8988T (cell line): ENCODE data around the gene MCCD1.

Source experiments
- DNase-seq: peaks from one replicate; pipeline ENCODE4 v3.0.0; 2011

The MCCD1 gene

GRCh38 chr6:31573239-31574105 is 44.7 kb downstream of the MCCD1 start:
- DNase-seq: no peak

DNA sequence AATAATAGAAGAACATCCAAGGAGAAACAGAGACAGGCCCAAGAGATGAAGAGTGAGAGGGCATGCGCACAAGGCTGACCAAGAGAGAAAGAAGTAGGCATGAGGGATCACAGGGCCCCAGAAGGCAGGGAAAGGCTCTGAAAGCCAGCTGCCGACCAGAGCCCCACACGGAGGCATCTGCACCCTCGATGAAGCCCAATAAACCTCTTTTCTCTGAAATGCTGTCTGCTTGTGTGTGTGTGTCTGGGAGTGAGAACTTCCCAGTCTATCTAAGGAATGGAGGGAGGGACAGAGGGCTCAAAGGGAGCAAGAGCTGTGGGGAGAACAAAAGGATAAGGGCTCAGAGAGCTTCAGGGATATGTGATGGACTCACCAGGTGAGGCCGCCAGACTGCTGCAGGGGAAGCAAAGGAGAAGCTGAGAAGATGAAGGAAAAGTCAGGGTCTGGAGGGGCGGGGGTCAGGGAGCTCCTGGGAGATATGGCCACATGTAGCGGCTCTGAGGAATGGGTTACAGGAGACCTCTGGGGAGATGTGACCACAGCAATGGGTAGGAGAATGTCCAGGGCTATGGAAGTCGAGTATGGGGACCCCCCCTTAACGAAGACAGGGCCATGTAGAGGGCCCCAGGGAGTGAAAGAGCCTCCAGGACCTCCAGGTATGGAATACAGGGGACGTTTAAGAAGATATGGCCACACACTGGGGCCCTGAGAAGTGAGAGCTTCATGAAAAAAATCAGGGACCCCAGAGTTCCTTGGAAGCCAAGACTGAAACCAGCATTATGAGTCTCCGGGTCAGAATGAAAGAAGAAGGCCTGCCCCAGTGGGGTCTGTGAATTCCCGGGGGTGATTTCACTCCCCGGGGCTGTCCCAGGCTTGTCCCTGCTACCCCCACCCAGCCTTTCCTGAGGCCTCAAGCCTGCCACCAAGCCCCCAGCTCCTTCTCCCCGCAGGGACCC is 45.6 kb downstream of the MCCD1 start:
- no peak for DNase-seq

- no peak for DNase-seq
Observed at GRCh38 chr6:31575335-31575901, 46.7 kb downstream of the MCCD1 start, which contains the start of gene TNF. Gene TNF (plus strand): TSS chr6:31575565. CDS start chr6:31575742, 177 bp downstream.

DNA sequence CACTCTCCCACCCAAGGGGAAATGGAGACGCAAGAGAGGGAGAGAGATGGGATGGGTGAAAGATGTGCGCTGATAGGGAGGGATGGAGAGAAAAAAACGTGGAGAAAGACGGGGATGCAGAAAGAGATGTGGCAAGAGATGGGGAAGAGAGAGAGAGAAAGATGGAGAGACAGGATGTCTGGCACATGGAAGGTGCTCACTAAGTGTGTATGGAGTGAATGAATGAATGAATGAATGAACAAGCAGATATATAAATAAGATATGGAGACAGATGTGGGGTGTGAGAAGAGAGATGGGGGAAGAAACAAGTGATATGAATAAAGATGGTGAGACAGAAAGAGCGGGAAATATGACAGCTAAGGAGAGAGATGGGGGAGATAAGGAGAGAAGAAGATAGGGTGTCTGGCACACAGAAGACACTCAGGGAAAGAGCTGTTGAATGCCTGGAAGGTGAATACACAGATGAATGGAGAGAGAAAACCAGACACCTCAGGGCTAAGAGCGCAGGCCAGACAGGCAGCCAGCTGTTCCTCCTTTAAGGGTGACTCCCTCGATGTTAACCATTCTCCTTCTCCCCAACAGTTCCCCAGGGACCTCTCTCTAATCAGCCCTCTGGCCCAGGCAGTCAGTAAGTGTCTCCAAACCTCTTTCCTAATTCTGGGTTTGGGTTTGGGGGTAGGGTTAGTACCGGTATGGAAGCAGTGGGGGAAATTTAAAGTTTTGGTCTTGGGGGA is 47.4 kb downstream of the MCCD1 start:
- no peak for DNase-seq

DNA sequence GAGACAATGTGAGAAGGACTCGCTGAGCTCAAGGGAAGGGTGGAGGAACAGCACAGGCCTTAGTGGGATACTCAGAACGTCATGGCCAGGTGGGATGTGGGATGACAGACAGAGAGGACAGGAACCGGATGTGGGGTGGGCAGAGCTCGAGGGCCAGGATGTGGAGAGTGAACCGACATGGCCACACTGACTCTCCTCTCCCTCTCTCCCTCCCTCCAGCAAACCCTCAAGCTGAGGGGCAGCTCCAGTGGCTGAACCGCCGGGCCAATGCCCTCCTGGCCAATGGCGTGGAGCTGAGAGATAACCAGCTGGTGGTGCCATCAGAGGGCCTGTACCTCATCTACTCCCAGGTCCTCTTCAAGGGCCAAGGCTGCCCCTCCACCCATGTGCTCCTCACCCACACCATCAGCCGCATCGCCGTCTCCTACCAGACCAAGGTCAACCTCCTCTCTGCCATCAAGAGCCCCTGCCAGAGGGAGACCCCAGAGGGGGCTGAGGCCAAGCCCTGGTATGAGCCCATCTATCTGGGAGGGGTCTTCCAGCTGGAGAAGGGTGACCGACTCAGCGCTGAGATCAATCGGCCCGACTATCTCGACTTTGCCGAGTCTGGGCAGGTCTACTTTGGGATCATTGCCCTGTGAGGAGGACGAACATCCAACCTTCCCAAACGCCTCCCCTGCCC is 48.3 kb downstream of the MCCD1 start:
- DNase-seq: no peak

DNA sequence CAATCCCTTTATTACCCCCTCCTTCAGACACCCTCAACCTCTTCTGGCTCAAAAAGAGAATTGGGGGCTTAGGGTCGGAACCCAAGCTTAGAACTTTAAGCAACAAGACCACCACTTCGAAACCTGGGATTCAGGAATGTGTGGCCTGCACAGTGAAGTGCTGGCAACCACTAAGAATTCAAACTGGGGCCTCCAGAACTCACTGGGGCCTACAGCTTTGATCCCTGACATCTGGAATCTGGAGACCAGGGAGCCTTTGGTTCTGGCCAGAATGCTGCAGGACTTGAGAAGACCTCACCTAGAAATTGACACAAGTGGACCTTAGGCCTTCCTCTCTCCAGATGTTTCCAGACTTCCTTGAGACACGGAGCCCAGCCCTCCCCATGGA is 48.8 kb downstream of the MCCD1 start:
- no peak for DNase-seq

GRCh38 chr6:31578184-31579118 is 49.7 kb downstream of the MCCD1 start:
- DNase-seq: peak; percentile 44

- no peak for DNase-seq
Observed at GRCh38 chr6:31579119-31579505, 50.4 kb downstream of the MCCD1 start.
